H1 (cell line): Measurements from ENCODE around the gene MAN1C1.

Experiments
- ATF2 ChIP-seq: IDR thresholded peaks from 2 replicates; pipeline ENCODE4 v1.6.1; 2012; ENCODE audit warnings: low read length, inconsistent platforms
- POLR2A ChIP-seq, 2 experiments: IDR thresholded peaks; 1 replicate in 1 of 2; 2 replicates in 1 of 2; pipeline ENCODE4 v1.6.1; 2011; ENCODE audit warnings: low read depth in 2 of 2, low read length in 2 of 2, mild to moderate bottlenecking in 2 of 2; ENCODE audit errors: control extremely low read depth in 1 of 2
- TAF1 ChIP-seq: IDR thresholded peaks from 2 replicates; pipeline ENCODE4 v1.6.1; 2011; ENCODE audit warnings: mild to moderate bottlenecking, low read depth, low read length

DNA sequence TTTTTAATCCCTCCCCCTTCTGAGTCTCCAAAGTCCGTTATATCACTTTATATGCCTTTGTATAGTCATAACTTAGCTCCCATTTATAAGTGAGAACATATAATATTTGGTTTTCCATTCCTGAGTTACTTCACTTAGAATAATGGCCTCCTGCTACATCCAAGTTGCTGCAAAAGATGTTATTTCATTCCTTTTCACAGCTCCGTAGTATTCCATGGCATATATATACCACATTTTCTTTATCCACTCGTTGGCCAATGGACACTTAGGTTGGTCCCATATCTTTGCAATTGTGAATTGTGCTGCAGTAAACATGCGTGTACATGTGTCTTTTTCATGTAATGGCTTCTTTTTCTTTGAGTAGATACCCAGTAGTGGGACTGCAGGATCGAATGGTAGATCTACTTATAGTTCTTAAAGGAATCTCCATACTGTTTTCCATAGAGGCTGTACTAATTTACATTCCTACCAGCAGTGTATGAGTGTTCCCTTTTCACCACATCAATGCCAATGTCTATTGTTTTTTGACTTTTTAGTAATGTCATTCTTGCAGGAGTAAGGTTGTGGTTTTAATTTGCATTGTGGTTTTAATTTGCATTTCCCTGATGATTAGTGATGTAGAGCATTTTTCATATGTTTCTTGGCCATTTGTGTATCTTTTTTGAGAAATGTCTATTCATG, 12.3 kb downstream of the MAN1C1 start:
- TF ChIP-seq ATF2 (no peak), TAF1 (no peak), POLR2A (IDR thresholded peaks at IDR 0.05; ENCODE audit: control extremely low read depth in 1 of 2, low read depth in 2 of 2, low read length in 2 of 2) (no peak)
